Esophagus muscularis mucosa (tissue), 4 donors: ENCODE measurements around the gene TRPV3.

Experiments used
- CTCF ChIP-seq, 3 experiments: fragments of 200-600 bp in 2 of 3; fragments of 450-650 bp in 1 of 3; sonication (generic) in 2 of 3; IDR thresholded peaks; one replicate each; pipeline ENCODE4 v1.5.1; 2017 to 2019; ENCODE audit warnings: antibody characterized with exemption in 3 of 3, mild to moderate bottlenecking in 2 of 3, moderate library complexity in 1 of 3
- EP300 ChIP-seq: sonication (generic); formaldehyde crosslinking; IDR thresholded peaks from one replicate; pipeline ENCODE4 v1.6.1; 2017; ENCODE audit warnings: antibody characterized with exemption
- POLR2A ChIP-seq: fragments of 450-650 bp; IDR thresholded peaks from one replicate; pipeline ENCODE4 v1.6.1; 2017; ENCODE audit warnings: antibody characterized with exemption, moderate library complexity, mild to moderate bottlenecking, low read depth
- POLR2AphosphoS5 ChIP-seq, 2 donors: sonication (generic); formaldehyde crosslinking; IDR thresholded peaks; one replicate each; pipeline ENCODE4 v1.6.1; 2017; ENCODE audit warnings: antibody characterized with exemption in 2 of 2

GRCh38 chr17:3536716-3537115 is 20.9 kb downstream of the TRPV3 start:
- TF ChIP-seq POLR2A (no peak), CTCF (IDR thresholded peaks at IDR 0.05) (no peak), EP300 (no peak), POLR2AphosphoS5 (IDR thresholded peaks at IDR 0.05) (no peak)
